ENCODE data around the gene HINT1.
"Not testable (repeated sequence)": the region's sequence is repeated elsewhere in the genome, so short reads cannot be mapped to it uniquely, and the experiment has no call there.

The HINT1 gene

GRCh38 chr5:131165119-131165727, at the start of gene HINT1:
HINT1 (minus strand) TSS chr5:131165256; CDS start chr5:131165205, 51 bp downstream.
- peak; percentile 91 for DNase-seq

GRCh38 chr5:131214609-131215227, 49.7 kb upstream of the HINT1 start:
- DNase-seq: no peak

GRCh38 chr5:131212471-131213021, 47.5 kb upstream of the HINT1 start:
- no peak for DNase-seq

GRCh38 chr5:131211669-131212068, 46.6 kb upstream of the HINT1 start:
- no peak for DNase-seq

- DNase-seq: no peak
Observed at GRCh38 chr5:131210151-131210510, 45.1 kb upstream of the HINT1 start.

GRCh38 chr5:131209506-131210150, 44.6 kb upstream of the HINT1 start:
- DNase-seq: no peak

- DNase-seq: no peak
Observed at GRCh38 chr5:131209175-131209505, 44.1 kb upstream of the HINT1 start.

- no peak for DNase-seq
Observed at GRCh38 chr5:131206772-131207171, 41.7 kb upstream of the HINT1 start.

- DNase-seq: no peak
Observed at GRCh38 chr5:131206061-131206460, 41.0 kb upstream of the HINT1 start.

- no peak for DNase-seq
Observed at GRCh38 chr5:131204964-131205363, 39.9 kb upstream of the HINT1 start.

GRCh38 chr5:131200560-131200959, 35.5 kb upstream of the HINT1 start:
- DNase-seq: no peak

- DNase-seq: peak; percentile 13
Observed at GRCh38 chr5:131198625-131199024, 33.6 kb upstream of the HINT1 start.

- DNase-seq: peak; percentile 18
Observed at GRCh38 chr5:131196331-131196730, 31.3 kb upstream of the HINT1 start.

- DNase-seq: no peak
Observed at GRCh38 chr5:131195696-131196095, 30.6 kb upstream of the HINT1 start.

GRCh38 chr5:131194725-131195124, 29.7 kb upstream of the HINT1 start:
- no peak for DNase-seq

GRCh38 chr5:131193897-131194296, 28.8 kb upstream of the HINT1 start:
- not testable (repeated sequence) for DNase-seq

GRCh38 chr5:131193106-131193505, 28.1 kb upstream of the HINT1 start:
- no peak for DNase-seq

- peak; percentile 13 for DNase-seq
Observed at GRCh38 chr5:131186561-131187256, 21.7 kb upstream of the HINT1 start.

GRCh38 chr5:131185523-131186104, 20.6 kb upstream of the HINT1 start:
- no peak for DNase-seq

GRCh38 chr5:131182839-131183238, 17.8 kb upstream of the HINT1 start:
- no peak for DNase-seq

GRCh38 chr5:131180407-131180806, 15.4 kb upstream of the HINT1 start:
- no peak for DNase-seq

- peak; percentile 11 for DNase-seq
Observed at GRCh38 chr5:131171276-131171810, 6.3 kb upstream of the HINT1 start.

Measured in EL (cell line).